GM18502 (cell line): Measurements from ENCODE around the gene ATP2B2.

ENCODE experiments used
- ATAC-seq: cut with Tn5 transposase; IDR thresholded peaks from one replicate; pipeline ENCODE4 v1.9.1; 2021; ENCODE audit warnings: mild to moderate bottlenecking; ENCODE audit not compliant: unreplicated experiment, poor library complexity

The ATP2B2 gene

GRCh38 chr3:10531031-10531430 is 25.6 kb upstream of the ATP2B2 start:
- no peak for ATAC-seq

- no peak for ATAC-seq
These were observed 24.9 kb upstream of the ATP2B2 start for GRCh38 chr3:10530241-10530640.

- no peak for ATAC-seq
These were observed 24.4 kb upstream of the ATP2B2 start for GRCh38 chr3:10529809-10530208.

- no peak for ATAC-seq
These were observed 22.7 kb upstream of the ATP2B2 start for GRCh38 chr3:10528046-10528445.

- ATAC-seq, result no peak
These were observed 22.1 kb upstream of the ATP2B2 start for GRCh38 chr3:10527295-10528001.

GRCh38 chr3:10526366-10526765 is 21.0 kb upstream of the ATP2B2 start:
- no peak for ATAC-seq

- ATAC-seq, result no peak
These were observed 19.5 kb upstream of the ATP2B2 start for GRCh38 chr3:10524799-10525301.

GRCh38 chr3:10524270-10524669 is 18.9 kb upstream of the ATP2B2 start:
- ATAC-seq, result no peak

GRCh38 chr3:10523561-10523960 is 18.2 kb upstream of the ATP2B2 start:
- no peak for ATAC-seq

- ATAC-seq, result no peak
These were observed 17.4 kb upstream of the ATP2B2 start for GRCh38 chr3:10522646-10523303.

GRCh38 chr3:10521772-10522441 is 16.5 kb upstream of the ATP2B2 start:
- ATAC-seq, result no peak

GRCh38 chr3:10520072-10520471 is 14.7 kb upstream of the ATP2B2 start:
- no peak for ATAC-seq

GRCh38 chr3:10519236-10519635 is 13.8 kb upstream of the ATP2B2 start:
- no peak for ATAC-seq

- ATAC-seq, result no peak
These were observed 13.2 kb upstream of the ATP2B2 start for GRCh38 chr3:10518506-10519150.

GRCh38 chr3:10517627-10518026 is 12.2 kb upstream of the ATP2B2 start:
- no peak for ATAC-seq

GRCh38 chr3:10516544-10517452 is 11.4 kb upstream of the ATP2B2 start:
- ATAC-seq, result no peak

GRCh38 chr3:10515884-10516495 is 10.6 kb upstream of the ATP2B2 start:
- no peak for ATAC-seq

- ATAC-seq, result no peak
These were observed 10.0 kb upstream of the ATP2B2 start for GRCh38 chr3:10515396-10515795.

GRCh38 chr3:10514407-10515069 is 9.2 kb upstream of the ATP2B2 start:
- no peak for ATAC-seq
